Measurements from ENCODE around the gene FZD8.
A peak's percentile ranks its signal among the peaks of the same experiment; 100 is the strongest.

The FZD8 gene

GRCh38 chr10:35644050-35644950 lies 2.2 kb upstream of the FZD8 start:
- Histone ChIP-seq H3K9me3 (ENCODE audit: insufficient read depth, low read length) (no peaks in the 10 kb centered on the region), H3K9ac (ENCODE audit: low read length) (no peak overlapping the region), H3K4me3 (ENCODE audit: low read length) (peak overlapping the region; percentile 74; the same call in 1 of the 2 replicates), H3K27ac (ENCODE audit: low read length) (no peak overlapping the region), H3K4me1 (ENCODE audit: low read length) (no peaks in the 10 kb centered on the region), H3K4me2 (ENCODE audit: low read length) (peak overlapping the region; percentile 67), H4K20me1 (ENCODE audit: insufficient read depth, low read length) (no peaks in the 10 kb centered on the region), H3K79me2 (ENCODE audit: low read length) (no peaks in the 10 kb centered on the region), H2AFZ (ENCODE audit: low read depth, low read length) (no peak overlapping the region), H3K27me3 (ENCODE audit: low read depth, low read length) (no peaks in the 10 kb centered on the region), H3K36me3 (replicated peaks; ENCODE audit: low read depth, low read length) (no peaks in the 10 kb centered on the region)
- no peak for TF ChIP-seq EZH2phosphoT487 (IDR thresholded peaks at IDR 0.05; ENCODE audit: low read depth)
- TF ChIP-seq, protein P1, sequence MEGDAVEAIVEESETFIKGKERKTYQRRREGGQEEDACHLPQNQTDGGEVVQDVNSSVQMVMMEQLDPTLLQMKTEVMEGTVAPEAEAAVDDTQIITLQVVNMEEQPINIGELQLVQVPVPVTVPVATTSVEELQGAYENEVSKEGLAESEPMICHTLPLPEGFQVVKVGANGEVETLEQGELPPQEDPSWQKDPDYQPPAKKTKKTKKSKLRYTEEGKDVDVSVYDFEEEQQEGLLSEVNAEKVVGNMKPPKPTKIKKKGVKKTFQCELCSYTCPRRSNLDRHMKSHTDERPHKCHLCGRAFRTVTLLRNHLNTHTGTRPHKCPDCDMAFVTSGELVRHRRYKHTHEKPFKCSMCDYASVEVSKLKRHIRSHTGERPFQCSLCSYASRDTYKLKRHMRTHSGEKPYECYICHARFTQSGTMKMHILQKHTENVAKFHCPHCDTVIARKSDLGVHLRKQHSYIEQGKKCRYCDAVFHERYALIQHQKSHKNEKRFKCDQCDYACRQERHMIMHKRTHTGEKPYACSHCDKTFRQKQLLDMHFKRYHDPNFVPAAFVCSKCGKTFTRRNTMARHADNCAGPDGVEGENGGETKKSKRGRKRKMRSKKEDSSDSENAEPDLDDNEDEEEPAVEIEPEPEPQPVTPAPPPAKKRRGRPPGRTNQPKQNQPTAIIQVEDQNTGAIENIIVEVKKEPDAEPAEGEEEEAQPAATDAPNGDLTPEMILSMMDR (IDR thresholded peaks at IDR 0.05; ENCODE audit: low read depth, low read length), result no peak

- H3K27me3 ChIP-seq (ENCODE audit: low read depth, low read length), result no peaks in the 10 kb centered on the region
- no peak overlapping the region for H2AFZ ChIP-seq (ENCODE audit: low read depth, low read length)
- H3K4me3 ChIP-seq (ENCODE audit: low read length), result peak overlapping the region; percentile 74
- no peaks in the 10 kb centered on the region for H3K79me2 ChIP-seq (ENCODE audit: low read length)
- H3K9ac ChIP-seq (ENCODE audit: low read length), result no peak overlapping the region
- H3K27ac ChIP-seq (ENCODE audit: low read length), result no peak overlapping the region
- H3K9me3 ChIP-seq (ENCODE audit: insufficient read depth, low read length), result no peaks in the 10 kb centered on the region
- H3K36me3 ChIP-seq (replicated peaks; ENCODE audit: low read depth, low read length), result no peaks in the 10 kb centered on the region
- no peak for TF ChIP-seq EZH2phosphoT487 (IDR thresholded peaks at IDR 0.05; ENCODE audit: low read depth)
- TF ChIP-seq, protein P1 (IDR thresholded peaks at IDR 0.05; ENCODE audit: low read depth, low read length), result no peak
- H3K4me1 ChIP-seq (ENCODE audit: low read length), result no peaks in the 10 kb centered on the region
- no peaks in the 10 kb centered on the region for H4K20me1 ChIP-seq (ENCODE audit: insufficient read depth, low read length)
- H3K4me2 ChIP-seq (ENCODE audit: low read length), result peak overlapping the region; percentile 67
These were observed 1.3 kb upstream of the FZD8 start for GRCh38 chr10:35643151-35644049.

- Histone ChIP-seq H3K4me2 (ENCODE audit: low read length) (peak overlapping the region; percentile 67), H4K20me1 (ENCODE audit: insufficient read depth, low read length) (no peaks in the 10 kb centered on the region), H3K9me3 (ENCODE audit: insufficient read depth, low read length) (no peaks in the 10 kb centered on the region), H3K27me3 (ENCODE audit: low read depth, low read length) (no peaks in the 10 kb centered on the region), H2AFZ (ENCODE audit: low read depth, low read length) (no peak overlapping the region), H3K27ac (ENCODE audit: low read length) (no peak overlapping the region), H3K9ac (ENCODE audit: low read length) (no peak overlapping the region), H3K79me2 (ENCODE audit: low read length) (no peaks in the 10 kb centered on the region), H3K4me1 (ENCODE audit: low read length) (no peaks in the 10 kb centered on the region), H3K36me3 (replicated peaks; ENCODE audit: low read depth, low read length) (no peaks in the 10 kb centered on the region), H3K4me3 (ENCODE audit: low read length) (peak overlapping the region; percentile 74)
- TF ChIP-seq EZH2phosphoT487 (IDR thresholded peaks at IDR 0.05; ENCODE audit: low read depth), result no peak
- TF ChIP-seq, protein P1 (IDR thresholded peaks at IDR 0.05; ENCODE audit: low read depth, low read length), result no peak
These were observed 658 bp upstream of the FZD8 start for GRCh38 chr10:35642793-35643114.

DNA sequence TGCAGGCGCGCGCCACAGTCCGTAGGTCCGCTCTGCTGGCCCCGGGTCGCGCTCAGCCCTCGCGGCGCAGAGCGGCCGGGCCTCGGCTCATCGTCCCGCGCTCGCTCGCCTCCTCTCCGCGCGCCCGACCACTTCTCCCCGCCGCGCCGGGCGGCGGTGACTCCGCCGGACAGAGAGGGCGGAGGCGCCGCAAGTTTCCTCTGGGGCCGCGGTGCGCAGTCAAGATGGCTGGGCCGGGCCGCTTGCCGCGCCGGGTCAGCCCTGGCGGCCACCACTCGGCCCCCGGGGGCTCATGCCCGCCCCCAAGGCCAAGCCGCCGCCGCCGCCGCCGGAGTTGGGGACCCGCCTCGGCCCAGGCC lies 441 bp downstream of the FZD8 start:
- no peaks in the 10 kb centered on the region for H3K9me3 ChIP-seq (ENCODE audit: insufficient read depth, low read length)
- H4K20me1 ChIP-seq (ENCODE audit: insufficient read depth, low read length), result no peaks in the 10 kb centered on the region
- TF ChIP-seq EZH2phosphoT487 (IDR thresholded peaks at IDR 0.05; ENCODE audit: low read depth), result no peak
- TF ChIP-seq, protein P1 (IDR thresholded peaks at IDR 0.05; ENCODE audit: low read depth, low read length), result no peak
- H3K79me2 ChIP-seq (ENCODE audit: low read length), result no peaks in the 10 kb centered on the region
- peak overlapping the region; percentile 67 for H3K4me2 ChIP-seq (ENCODE audit: low read length)
- H3K27me3 ChIP-seq (ENCODE audit: low read depth, low read length), result no peaks in the 10 kb centered on the region
- no peak overlapping the region for H2AFZ ChIP-seq (ENCODE audit: low read depth, low read length)
- peak overlapping the region; percentile 74 for H3K4me3 ChIP-seq (ENCODE audit: low read length)
- no peaks in the 10 kb centered on the region for H3K4me1 ChIP-seq (ENCODE audit: low read length)
- H3K9ac ChIP-seq (ENCODE audit: low read length), result no peak overlapping the region
- no peaks in the 10 kb centered on the region for H3K36me3 ChIP-seq (replicated peaks; ENCODE audit: low read depth, low read length)
- H3K27ac ChIP-seq (ENCODE audit: low read length), result no peak overlapping the region
